ENCODE measurements around the gene PRICKLE2. TPM values are rescaled to one million over a fixed set of nuclear protein-coding genes. Genes with fewer than 3 reads are reported as not detected.

Gene PRICKLE2
- total RNA-seq, 1 experiment from 2014 or later: 9.6 TPM

DNA sequence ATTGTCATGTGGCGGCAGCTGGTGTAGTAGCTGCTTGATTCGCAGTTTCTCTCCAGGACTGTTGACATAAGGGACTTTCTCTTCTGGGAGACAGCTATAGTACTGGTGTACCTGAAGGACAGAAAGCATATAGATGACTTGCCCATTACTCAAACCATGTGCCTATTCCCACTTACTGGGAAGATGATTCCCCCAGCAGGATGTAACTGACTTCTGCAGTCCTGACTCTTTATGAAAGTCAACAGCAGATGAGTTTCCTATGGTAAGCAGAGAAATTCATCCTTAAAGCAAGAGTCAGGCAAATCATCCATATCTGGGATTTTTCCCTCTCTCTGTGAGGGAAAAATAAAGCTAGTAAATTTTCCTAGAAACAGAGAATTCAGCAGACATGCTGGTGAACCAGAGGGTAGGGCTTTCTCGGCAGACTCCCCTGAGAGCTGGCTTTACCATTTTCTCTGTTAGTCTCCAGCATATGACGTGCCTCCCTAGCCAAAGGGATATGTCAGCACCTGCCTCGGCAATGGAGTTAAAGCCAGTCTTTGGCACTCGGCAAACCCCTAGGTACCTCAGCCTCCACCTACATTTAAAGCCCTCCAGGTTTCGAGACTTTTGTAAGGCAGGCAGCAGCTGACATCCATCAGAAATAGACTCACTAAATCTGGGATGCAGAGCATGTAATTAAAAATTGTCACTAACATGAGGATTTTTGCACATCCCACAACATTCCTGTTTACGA, 62.1 kb downstream of the PRICKLE2 start:
- TF ChIP-seq CTCF (IDR thresholded peaks at IDR 0.05; ENCODE audit: unreplicated experiment): no peak
- CTCF ChIA-PET: interaction anchor here (0.6 to 3.8 kb wide), 12 partner anchors 10 to 321 kb away, joined by 3 to 23 read pairs (median 4); partner anchors contain the start of gene PSMD6
- POLR2A ChIA-PET: interaction anchor here (0.6 to 4.0 kb wide), 13 partner anchors 10 to 175 kb away, joined by 3 to 43 read pairs (median 4); no protein-coding TSS in a partner anchor
- Mint-ChIP-seq H3K27me3 (ENCODE audit: insufficient read depth, unreplicated experiment) (no peaks in the 10 kb centered on the region), H3K27ac (ENCODE audit: low read depth, unreplicated experiment) (peak overlapping the region; percentile 87), H3K9me3 (ENCODE audit: unreplicated experiment) (no peaks in the 10 kb centered on the region), H3K36me3 (ENCODE audit: insufficient read depth, unreplicated experiment) (peaks cover 8% of the 10 kb centered on the region), H3K4me3 (ENCODE audit: unreplicated experiment) (peak overlapping the region; percentile 25), H3K4me1 (ENCODE audit: insufficient read depth, unreplicated experiment) (peaks cover 54% of the 10 kb centered on the region)
- intact Hi-C loops (cut with micrococcal nuclease): loop anchor here (5.0 kb wide), 2 partner anchors 131 to 234 kb away; no protein-coding TSS in a partner anchor
- BruUV-seq (replicated peaks): TSS peak; percentile 58
- DNase-seq (ENCODE audit: unreplicated experiment): peak; percentile 51

DNA sequence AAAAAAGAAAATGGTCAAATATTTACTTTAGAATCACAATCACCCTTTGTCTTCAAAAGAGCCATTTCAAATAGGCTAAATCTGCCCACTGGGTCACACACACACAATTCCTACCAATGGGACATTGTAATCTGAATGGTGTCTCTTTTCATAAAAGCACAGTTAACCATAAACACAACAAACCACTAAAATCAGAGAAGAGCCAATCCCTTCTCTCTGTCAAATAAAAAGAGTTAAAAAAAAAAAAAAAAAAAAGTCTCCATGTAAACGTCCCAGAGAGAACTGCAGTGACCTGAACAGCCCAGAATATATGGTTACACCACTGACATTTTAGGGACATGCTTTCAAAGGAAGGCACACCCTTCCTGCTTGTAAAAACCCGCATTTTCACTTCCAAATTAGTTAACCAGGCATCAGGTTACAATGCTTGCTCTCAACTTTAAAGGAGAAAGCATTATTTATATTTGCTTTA, 63.7 kb downstream of the PRICKLE2 start:
- ChIA-PET CTCF (interaction anchor here (1.1 to 3.8 kb wide), 4 partner anchors 20 to 323 kb away, joined by 4 to 23 read pairs (median 14); partner anchors contain the start of gene PSMD6), POLR2A (interaction anchor here (0.7 to 4.0 kb wide), 8 partner anchors 8 to 105 kb away, joined by 3 to 43 read pairs (median 10); no protein-coding TSS in a partner anchor)
- no TSS peak for BruUV-seq (replicated peaks)
- Mint-ChIP-seq H3K4me1 (ENCODE audit: insufficient read depth, unreplicated experiment) (peaks cover 43% of the 10 kb centered on the region), H3K9me3 (ENCODE audit: unreplicated experiment) (no peaks in the 10 kb centered on the region), H3K36me3 (ENCODE audit: insufficient read depth, unreplicated experiment) (peaks cover 13% of the 10 kb centered on the region), H3K27ac (ENCODE audit: low read depth, unreplicated experiment) (peak overlapping the region; percentile 87), H3K4me3 (ENCODE audit: unreplicated experiment) (peak overlapping the region; percentile 9), H3K27me3 (ENCODE audit: insufficient read depth, unreplicated experiment) (no peaks in the 10 kb centered on the region)
- intact Hi-C loops (cut with micrococcal nuclease): loop anchor here (5.0 kb wide), 2 partner anchors 129 to 236 kb away; no protein-coding TSS in a partner anchor
- no peak for TF ChIP-seq CTCF (IDR thresholded peaks at IDR 0.05; ENCODE audit: unreplicated experiment)
- peak; percentile 52 for DNase-seq (ENCODE audit: unreplicated experiment)

GRCh38 chr3:64160000-64160695, 65.1 kb downstream of the PRICKLE2 start:
- BruUV-seq (replicated peaks): no TSS peak
- POLR2A ChIA-PET: no interaction called here
- DNase-seq (ENCODE audit: unreplicated experiment): no peak
- intact Hi-C loops (cut with micrococcal nuclease): loop anchor here (5.0 kb wide), 2 partner anchors 128 to 237 kb away; no protein-coding TSS in a partner anchor
- peaks cover 13% of the 10 kb centered on the region for H3K36me3 Mint-ChIP-seq (ENCODE audit: insufficient read depth, unreplicated experiment)
- H3K4me3 Mint-ChIP-seq (ENCODE audit: unreplicated experiment): no peak overlapping the region
- H3K4me1 Mint-ChIP-seq (ENCODE audit: insufficient read depth, unreplicated experiment): peaks cover 43% of the 10 kb centered on the region
- H3K9me3 Mint-ChIP-seq (ENCODE audit: unreplicated experiment): no peaks in the 10 kb centered on the region
- H3K27me3 Mint-ChIP-seq (ENCODE audit: insufficient read depth, unreplicated experiment): no peaks in the 10 kb centered on the region
- H3K27ac Mint-ChIP-seq (ENCODE audit: low read depth, unreplicated experiment): no peak overlapping the region
- CTCF ChIA-PET: interaction anchor here (0.7 to 1.0 kb wide), 3 partner anchors 28 to 137 kb away, joined by 3 read pairs; partner anchors contain the start of gene PSMD6
- no peak for TF ChIP-seq CTCF (IDR thresholded peaks at IDR 0.05; ENCODE audit: unreplicated experiment)

Data from MCF 10A (cell line).